CD4-positive, alpha-beta T cell treated with Interleukin-1 beta for 1 hour (primary cell): Measurements from ENCODE around the gene SPATC1L.
"Not testable (repeated sequence)": the region's sequence is repeated elsewhere in the genome, so short reads cannot be mapped to it uniquely, and the experiment has no call there.

Experiments
- DNase-seq, 2 donors: peaks; one replicate each; pipeline ENCODE4 v3.0.0-alpha.2; 2020 to 2022

Gene SPATC1L

DNA sequence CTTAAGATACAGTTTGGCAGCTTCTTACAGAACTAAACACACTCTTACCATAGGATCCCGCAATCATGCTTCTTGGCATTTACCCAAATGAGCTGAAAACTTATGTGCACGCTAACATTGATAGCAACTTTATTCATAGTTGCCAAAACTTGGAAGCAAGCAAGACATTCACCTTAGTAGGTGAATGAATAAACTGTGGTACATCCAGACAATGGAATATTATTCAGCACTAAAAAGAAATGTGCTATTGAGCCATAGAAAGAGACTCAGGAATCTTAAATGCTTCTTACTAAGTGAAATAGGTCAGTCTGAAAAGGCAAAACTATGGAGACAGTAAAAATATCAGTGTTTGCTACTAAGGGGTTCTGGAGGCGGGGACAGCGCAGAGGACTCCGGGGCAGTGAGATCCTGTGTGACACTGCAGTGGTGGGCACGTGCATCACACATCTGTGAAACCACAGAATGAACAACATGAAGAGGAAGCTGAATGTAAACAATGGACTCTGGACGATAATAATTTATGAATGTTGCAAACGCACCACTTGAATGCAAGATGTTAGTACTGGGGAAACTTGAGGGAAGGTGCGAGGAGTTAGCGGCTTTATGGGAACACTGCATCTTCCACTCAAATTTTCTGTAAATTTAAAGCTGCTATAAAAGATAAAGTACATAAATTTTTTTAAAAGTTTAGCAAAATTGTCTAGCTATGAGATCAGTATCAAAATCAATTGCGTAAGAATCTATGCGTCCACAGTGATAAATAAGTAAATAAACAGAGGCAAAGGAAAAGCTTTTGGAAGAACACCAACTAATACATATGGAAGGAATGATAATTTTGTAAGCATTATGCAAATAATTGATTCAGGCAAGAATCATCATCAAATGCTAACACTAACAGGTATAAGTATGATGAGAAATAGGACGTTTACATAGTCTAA, 15.4 kb upstream of the SPATC1L start:
- no peak for DNase-seq

DNA sequence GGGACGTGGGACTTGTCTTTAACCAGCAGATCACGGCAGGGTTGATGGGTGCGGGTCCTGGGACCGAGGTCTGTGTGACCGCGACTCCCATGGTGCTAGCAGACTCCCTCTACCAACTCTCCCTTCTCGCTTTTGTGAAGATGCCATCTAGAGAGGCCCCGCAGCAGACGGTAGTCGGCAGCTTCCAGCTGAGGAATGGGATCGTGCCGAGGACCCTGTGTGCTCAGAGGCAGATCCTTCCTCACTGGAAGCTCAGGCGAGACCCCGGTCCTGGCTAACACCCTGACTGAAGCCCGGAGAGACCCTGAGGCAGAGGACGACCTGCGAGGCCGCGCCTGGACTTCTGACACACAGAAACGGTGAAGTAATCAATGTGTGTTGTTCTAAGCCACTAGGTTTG, 12.5 kb upstream of the SPATC1L start:
- no peak for DNase-seq

DNA sequence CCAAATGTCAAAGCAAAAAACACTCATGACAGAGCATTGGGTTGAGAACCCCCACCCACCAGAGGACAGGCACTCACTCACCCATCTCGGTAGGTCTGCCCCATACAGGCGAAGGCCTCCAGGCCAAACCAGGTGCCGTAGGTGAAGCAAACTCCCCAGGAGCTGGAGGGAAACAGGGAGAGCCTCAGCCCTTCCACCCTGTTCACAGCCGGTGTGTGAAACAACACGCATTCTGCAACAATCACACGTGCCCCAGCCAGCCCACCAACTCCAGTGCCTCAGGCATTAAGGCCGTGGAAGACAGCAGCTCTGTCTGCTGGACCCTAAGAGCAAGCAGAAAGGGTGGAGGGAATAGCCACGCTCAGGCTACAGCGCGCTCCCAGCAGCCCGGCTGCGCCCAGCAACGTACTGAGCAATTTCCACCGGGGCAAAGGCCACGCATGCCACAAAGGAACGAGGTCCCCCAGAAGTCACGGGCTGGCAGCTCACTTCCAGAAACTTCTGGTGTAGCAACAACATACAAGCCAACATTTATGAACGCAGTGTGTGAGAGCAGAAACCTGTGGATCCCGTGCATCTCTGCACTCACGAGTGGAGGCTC, 11.4 kb upstream of the SPATC1L start:
- no peak for DNase-seq

- no peak for DNase-seq
Observed at GRCh38 chr21:46194374-46195334, 10.4 kb upstream of the SPATC1L start.

DNA sequence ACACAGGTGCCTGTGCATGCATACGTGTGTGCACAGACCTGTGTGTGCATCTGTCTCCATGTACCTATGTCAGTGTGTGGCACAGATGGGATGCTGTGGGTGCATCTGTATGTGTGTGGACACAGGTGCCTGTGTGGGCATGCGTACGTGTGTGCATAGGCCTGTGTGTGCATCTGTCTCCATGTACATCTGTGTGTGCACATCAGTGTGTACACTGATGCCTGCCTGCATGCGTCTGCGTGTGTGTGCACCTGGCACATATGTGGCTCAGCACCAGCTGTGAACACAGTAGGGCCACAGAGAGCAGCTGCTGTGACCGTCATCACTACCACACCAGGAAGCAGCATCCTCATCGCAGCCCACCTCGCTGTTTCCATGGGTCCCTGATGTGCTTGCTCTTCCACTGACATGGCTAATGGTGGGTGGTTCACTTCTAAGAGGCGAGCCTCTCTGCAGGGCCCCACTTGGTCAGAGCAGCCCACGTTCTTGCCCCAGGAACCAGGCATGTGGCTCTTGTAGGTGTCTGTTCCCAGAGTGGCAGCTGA, 9.6 kb upstream of the SPATC1L start:
- no peak for DNase-seq

- DNase-seq = no peak
Observed at GRCh38 chr21:46191686-46192575, 7.7 kb upstream of the SPATC1L start.

GRCh38 chr21:46191257-46191685, 7.0 kb upstream of the SPATC1L start:
- DNase-seq = no peak

- no peak for DNase-seq
Observed at GRCh38 chr21:46190491-46191131, 6.4 kb upstream of the SPATC1L start.

GRCh38 chr21:46189959-46190490, 5.8 kb upstream of the SPATC1L start:
- DNase-seq = no peak

GRCh38 chr21:46189213-46189958, 5.1 kb upstream of the SPATC1L start:
- DNase-seq = no peak

GRCh38 chr21:46188226-46189212, 4.3 kb upstream of the SPATC1L start:
- DNase-seq = no peak

GRCh38 chr21:46187814-46188213, 3.6 kb upstream of the SPATC1L start:
- DNase-seq = no peak

GRCh38 chr21:46187261-46187660, 3.0 kb upstream of the SPATC1L start:
- DNase-seq = no peak

- no peak for DNase-seq
Observed at GRCh38 chr21:46185716-46186115, 1.5 kb upstream of the SPATC1L start.

DNA sequence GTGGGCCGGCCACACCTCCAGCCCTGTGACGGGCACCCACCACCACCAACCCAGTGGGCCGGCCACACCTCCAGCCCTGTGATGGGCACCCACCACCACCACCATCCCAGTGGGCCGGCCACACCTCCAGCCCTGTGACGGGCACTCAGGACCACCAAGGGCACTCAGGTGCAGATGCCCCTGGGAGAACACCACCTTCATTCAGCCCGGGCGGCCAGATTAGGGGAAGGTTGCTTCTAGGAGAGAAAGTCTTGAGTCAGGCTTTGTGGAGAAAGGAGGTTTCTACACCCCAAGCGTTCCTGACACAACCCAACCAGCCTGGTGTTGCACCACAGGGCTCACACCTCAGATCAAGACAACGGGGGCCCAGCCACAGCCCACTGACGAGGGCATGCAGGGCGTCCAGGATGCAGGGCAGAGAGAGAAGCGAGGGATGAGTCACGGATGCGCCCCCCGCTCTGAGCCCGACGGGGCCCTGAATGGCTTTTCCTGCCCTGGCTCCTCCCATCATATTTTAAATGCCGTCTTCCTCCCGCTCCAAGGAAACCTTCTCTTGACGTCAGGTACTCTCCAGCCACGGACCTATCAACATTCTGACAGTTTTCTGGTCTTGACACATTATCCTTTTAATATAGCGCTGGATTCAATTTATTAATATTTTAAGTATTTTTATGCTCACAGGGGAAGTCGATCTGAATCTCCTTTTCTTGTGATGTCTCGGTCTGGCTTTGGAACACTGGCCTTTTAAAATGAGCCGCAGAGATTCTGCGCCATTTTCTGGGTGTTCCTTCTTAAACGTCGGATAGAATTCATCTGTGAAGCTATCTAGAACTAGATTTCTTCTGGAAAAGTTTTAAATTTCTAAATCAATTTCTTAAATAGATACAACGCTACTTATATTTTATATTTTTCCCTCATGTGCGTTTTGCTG, 631 bp upstream of the SPATC1L start:
- peak; percentile 72 to 86 for DNase-seq

GRCh38 chr21:46183337-46183909, 836 bp downstream of the SPATC1L start:
- not testable (repeated sequence) for DNase-seq
